ENCODE results near the gene LAMB1. TPM values are rescaled to one million over a fixed set of nuclear protein-coding genes. Genes with fewer than 3 reads are reported as not detected.

The LAMB1 gene
- total RNA-seq, 1 experiment from 2014 or later, result 32.0 TPM

DNA sequence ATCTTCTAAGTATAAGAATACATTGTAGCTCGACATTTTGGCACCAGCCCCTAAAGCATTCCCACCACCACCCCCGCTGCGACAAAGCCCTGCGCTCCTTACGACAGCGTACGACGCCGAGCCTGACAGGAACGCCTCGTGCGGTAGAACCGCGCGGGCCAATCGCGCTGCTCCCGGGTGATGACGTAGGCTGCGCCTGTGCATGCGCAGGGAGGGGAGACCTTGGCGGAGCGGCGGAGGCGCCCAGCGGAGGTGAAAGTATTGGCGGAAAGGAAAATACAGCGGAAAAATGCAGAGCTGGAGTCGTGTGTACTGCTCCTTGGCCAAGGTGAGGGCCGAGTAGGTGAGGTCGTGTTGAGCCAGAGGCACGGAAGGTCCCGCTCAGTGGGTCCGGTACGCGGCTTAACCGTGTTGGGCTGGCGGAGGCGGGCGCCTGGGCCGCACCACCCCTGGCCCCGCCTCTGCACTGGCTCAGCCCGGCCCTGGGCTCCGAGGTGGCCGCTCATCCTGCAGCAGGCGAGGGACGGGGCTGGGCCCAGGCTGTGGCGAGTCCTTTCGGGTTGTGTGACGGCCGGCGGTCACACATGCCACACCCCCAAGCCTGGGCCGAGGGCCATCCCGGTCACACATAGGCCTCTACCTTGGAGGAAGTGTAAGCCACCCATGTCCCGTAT is 111.9 kb downstream of the LAMB1 start, which contains the start of gene DLD:
Gene DLD (plus strand): TSS at position 222 of the 674 bp plus-strand sequence. CDS start 68 bp downstream, at position 290.
- peak within 1 kb of the TSS; percentile 53 for H3K27ac ChIP-seq (ENCODE audit: low read depth, low read length)
- intact Hi-C loops (cut with micrococcal nuclease), result no loop called here
- peak within 1 kb of the TSS; percentile 89 for H3K4me2 ChIP-seq (ENCODE audit: low read length)
- DNase-seq (ENCODE audit: low read depth, low spot score), result peak; percentile 85
- no peaks in the 10 kb centered on the region for H3K9me2 ChIP-seq (ENCODE audit: insufficient read depth)
- CTCF ChIA-PET, result interaction anchor here (1.1 to 1.2 kb wide), 2 partner anchors 12 to 16 kb away, joined by 3 to 4 read pairs; no protein-coding TSS in a partner anchor
- H3K27me3 ChIP-seq (ENCODE audit: insufficient read depth, low read length), result no peaks in the 10 kb centered on the region
- peaks cover 49% of the 10 kb centered on the region for H3K79me2 ChIP-seq (ENCODE audit: insufficient read depth, low read length)
- RAD21 ChIA-PET (ENCODE audit: low non-redundant PET in 1 of 2, low total read pairs in 2 of 2, uncharacterized antibody in 2 of 2, unreplicated experiment in 2 of 2), result no interaction called here
- peaks cover 10 to 13% of the 10 kb centered on the region in 2 experiments; a peak in 3 of 4 replicates for H3K36me3 ChIP-seq (ENCODE audit: control insufficient read depth in 1 of 2, insufficient read depth in 2 of 2, low read length in 2 of 2)
- peak within 1 kb of the TSS; percentile 64 to 77 for H3K4me3 ChIP-seq (replicated peaks in 1 of 2; ENCODE audit: low read depth in 1 of 2, low read length in 2 of 2)
- peak within 1 kb of the TSS; percentile 84 for H2AFZ ChIP-seq (ENCODE audit: low read depth, low read length, poor library complexity, severe bottlenecking)
- peaks cover 4 to 15% of the 10 kb centered on the region in 2 experiments; a peak in 3 of 4 replicates for H3K4me1 ChIP-seq (ENCODE audit: control insufficient read depth in 1 of 2, insufficient read depth in 2 of 2, low read length in 2 of 2)
- H3K9me3 ChIP-seq (ENCODE audit: control insufficient read depth in 1 of 2, insufficient read depth in 1 of 2, low read depth in 1 of 2, low read length in 2 of 2), result no peaks in the 10 kb centered on the region
- BruUV-seq (replicated peaks), result TSS peak; percentile 51
- ATAC-seq, result peak; percentile 98
- no peaks in the 10 kb centered on the region for H4K20me1 ChIP-seq (ENCODE audit: insufficient read depth)
- POLR2A ChIA-PET, result interaction anchor here (1.2 to 2.6 kb wide), 2 partner anchors 10 to 11 kb away, joined by 3 to 9 read pairs; no protein-coding TSS in a partner anchor
- peak within 1 kb of the TSS; percentile 76 for H3K9ac ChIP-seq (ENCODE audit: low read length)
- TF ChIP-seq EZH2 (IDR thresholded peaks at IDR 0.05) (no peak), FOSL1 (IDR thresholded peaks at IDR 0.05; ENCODE audit: low read depth) (no peak), SRF (IDR thresholded peaks at IDR 0.05; ENCODE audit: low read depth) (no peak), ZFX (IDR thresholded peaks at IDR 0.05) (peak; percentile 96), EZH2phosphoT487 (IDR thresholded peaks at IDR 0.05; ENCODE audit: borderline replicate concordance) (no peak), POLR2A (IDR thresholded peaks at IDR 0.05; ENCODE audit: borderline replicate concordance, extremely low read depth, insufficient read depth, insufficient read length) (peak; percentile 73), ZNF274 (IDR thresholded peaks at IDR 0.05; ENCODE audit: low read depth, low read length) (no peak), EGR1 (IDR thresholded peaks at IDR 0.05; ENCODE audit: low read depth) (peak; percentile 87), TCF7L2 (IDR thresholded peaks at IDR 0.05; ENCODE audit: borderline replicate concordance, extremely low read depth, insufficient read depth, insufficient read length) (peak; percentile 23), RAD21 (IDR thresholded peaks at IDR 0.05; ENCODE audit: low read depth) (no peak), SP1 (IDR thresholded peaks at IDR 0.05; ENCODE audit: low read depth) (peak; percentile 65; the same call in 1 of the 2 replicates), JUND (IDR thresholded peaks at IDR 0.05) (no peak), YY1 (IDR thresholded peaks at IDR 0.05; ENCODE audit: extremely low read depth, insufficient replicate concordance, low read depth, low read length) (peak; percentile 23), ELF1 (IDR thresholded peaks at IDR 0.05; ENCODE audit: borderline replicate concordance, low read depth) (no peak), CBX3 (IDR thresholded peaks at IDR 0.05; ENCODE audit: low read depth) (no peak)
- TF ChIP-seq, protein P1, sequence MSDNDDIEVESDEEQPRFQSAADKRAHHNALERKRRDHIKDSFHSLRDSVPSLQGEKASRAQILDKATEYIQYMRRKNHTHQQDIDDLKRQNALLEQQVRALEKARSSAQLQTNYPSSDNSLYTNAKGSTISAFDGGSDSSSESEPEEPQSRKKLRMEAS (IDR thresholded peaks at IDR 0.05), result peak; percentile 90
- TF ChIP-seq, protein P2, sequence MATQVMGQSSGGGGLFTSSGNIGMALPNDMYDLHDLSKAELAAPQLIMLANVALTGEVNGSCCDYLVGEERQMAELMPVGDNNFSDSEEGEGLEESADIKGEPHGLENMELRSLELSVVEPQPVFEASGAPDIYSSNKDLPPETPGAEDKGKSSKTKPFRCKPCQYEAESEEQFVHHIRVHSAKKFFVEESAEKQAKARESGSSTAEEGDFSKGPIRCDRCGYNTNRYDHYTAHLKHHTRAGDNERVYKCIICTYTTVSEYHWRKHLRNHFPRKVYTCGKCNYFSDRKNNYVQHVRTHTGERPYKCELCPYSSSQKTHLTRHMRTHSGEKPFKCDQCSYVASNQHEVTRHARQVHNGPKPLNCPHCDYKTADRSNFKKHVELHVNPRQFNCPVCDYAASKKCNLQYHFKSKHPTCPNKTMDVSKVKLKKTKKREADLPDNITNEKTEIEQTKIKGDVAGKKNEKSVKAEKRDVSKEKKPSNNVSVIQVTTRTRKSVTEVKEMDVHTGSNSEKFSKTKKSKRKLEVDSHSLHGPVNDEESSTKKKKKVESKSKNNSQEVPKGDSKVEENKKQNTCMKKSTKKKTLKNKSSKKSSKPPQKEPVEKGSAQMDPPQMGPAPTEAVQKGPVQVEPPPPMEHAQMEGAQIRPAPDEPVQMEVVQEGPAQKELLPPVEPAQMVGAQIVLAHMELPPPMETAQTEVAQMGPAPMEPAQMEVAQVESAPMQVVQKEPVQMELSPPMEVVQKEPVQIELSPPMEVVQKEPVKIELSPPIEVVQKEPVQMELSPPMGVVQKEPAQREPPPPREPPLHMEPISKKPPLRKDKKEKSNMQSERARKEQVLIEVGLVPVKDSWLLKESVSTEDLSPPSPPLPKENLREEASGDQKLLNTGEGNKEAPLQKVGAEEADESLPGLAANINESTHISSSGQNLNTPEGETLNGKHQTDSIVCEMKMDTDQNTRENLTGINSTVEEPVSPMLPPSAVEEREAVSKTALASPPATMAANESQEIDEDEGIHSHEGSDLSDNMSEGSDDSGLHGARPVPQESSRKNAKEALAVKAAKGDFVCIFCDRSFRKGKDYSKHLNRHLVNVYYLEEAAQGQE (IDR thresholded peaks at IDR 0.05; ENCODE audit: low read depth), result no peak
- TF ChIP-seq, protein P3, sequence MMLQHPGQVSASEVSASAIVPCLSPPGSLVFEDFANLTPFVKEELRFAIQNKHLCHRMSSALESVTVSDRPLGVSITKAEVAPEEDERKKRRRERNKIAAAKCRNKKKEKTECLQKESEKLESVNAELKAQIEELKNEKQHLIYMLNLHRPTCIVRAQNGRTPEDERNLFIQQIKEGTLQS (IDR thresholded peaks at IDR 0.05), result no peak
- TF ChIP-seq, protein P4, sequence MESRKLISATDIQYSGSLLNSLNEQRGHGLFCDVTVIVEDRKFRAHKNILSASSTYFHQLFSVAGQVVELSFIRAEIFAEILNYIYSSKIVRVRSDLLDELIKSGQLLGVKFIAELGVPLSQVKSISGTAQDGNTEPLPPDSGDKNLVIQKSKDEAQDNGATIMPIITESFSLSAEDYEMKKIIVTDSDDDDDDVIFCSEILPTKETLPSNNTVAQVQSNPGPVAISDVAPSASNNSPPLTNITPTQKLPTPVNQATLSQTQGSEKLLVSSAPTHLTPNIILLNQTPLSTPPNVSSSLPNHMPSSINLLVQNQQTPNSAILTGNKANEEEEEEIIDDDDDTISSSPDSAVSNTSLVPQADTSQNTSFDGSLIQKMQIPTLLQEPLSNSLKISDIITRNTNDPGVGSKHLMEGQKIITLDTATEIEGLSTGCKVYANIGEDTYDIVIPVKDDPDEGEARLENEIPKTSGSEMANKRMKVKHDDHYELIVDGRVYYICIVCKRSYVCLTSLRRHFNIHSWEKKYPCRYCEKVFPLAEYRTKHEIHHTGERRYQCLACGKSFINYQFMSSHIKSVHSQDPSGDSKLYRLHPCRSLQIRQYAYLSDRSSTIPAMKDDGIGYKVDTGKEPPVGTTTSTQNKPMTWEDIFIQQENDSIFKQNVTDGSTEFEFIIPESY (IDR thresholded peaks at IDR 0.05; ENCODE audit: extremely low read depth, insufficient replicate concordance, low read length), result no peak

Data from HCT116 (cell line).